Psoas muscle (tissue), 8 donors: ENCODE measurements around the gene MATN1. TPM values are rescaled to one million over a fixed set of nuclear protein-coding genes. Genes with fewer than 3 reads are reported as not detected.
A peak's percentile ranks its signal among the peaks of the same experiment; 100 is the strongest.

Experiments used
- ATAC-seq, 4 donors: fragments of 200-7000 bp; cut with Tn5 transposase; one replicate each; pipeline ENCODE4 v1.9.1; 2020; ENCODE audit warnings: moderate library complexity in 3 of 4, mild to moderate bottlenecking in 2 of 4
- DNase-seq, 2 donors: peaks; one replicate each; pipeline ENCODE4 v3.0.0-alpha.2; 2020
- H3K27ac ChIP-seq: fragments of 200-600 bp; one replicate; pipeline ENCODE4 v1.8.0; 2022
- H3K27me3 ChIP-seq, 3 donors: fragments of 200-600 bp in 1 of 3; one replicate each; pipeline versions ENCODE4 v1.6.1 to v1.8.0; 2013 to 2022; ENCODE audit warnings: low read length in 2 of 3, mild to moderate bottlenecking in 2 of 3, moderate library complexity in 1 of 3; ENCODE audit not compliant: insufficient read depth in 3 of 3
- H3K36me3 ChIP-seq, 2 donors: fragments of 200-600 bp in 1 of 2; one replicate each; pipeline versions ENCODE4 v1.6.1 to v1.8.0; 2013 to 2022; ENCODE audit warnings: low read depth in 1 of 2, mild to moderate bottlenecking in 1 of 2, moderate library complexity in 1 of 2; ENCODE audit not compliant: insufficient read depth in 1 of 2
- H3K4me1 ChIP-seq: fragments of 200-600 bp; one replicate; pipeline ENCODE4 v1.8.0; 2022
- H3K4me3 ChIP-seq: fragments of 200-600 bp; one replicate; pipeline ENCODE4 v1.8.0; 2022; ENCODE audit warnings: mild to moderate bottlenecking
- H3K9me3 ChIP-seq: fragments of 200-600 bp; one replicate; pipeline ENCODE4 v1.8.0; 2022
- CTCF ChIP-seq: fragments of 200-600 bp; IDR thresholded peaks from one replicate; pipeline ENCODE4 v1.8.0; 2022; ENCODE audit warnings: antibody characterized with exemption
- WGBS, 3 donors: extraction: QIAGEN DNeasy Blood & Tissue Kit; methylation state at CpG; one replicate each; pipeline versions ENCODE4 v1.1.6 to v1.1.7; 2013; 5-methylcytosine and 5-hydroxymethylcytosine counted together
- intact Hi-C, 2 donors: fragments of 100-400 bp; cut with DNase I; formaldehyde crosslinking; loops; one replicate each; pipeline versions ENCODE4 v1.11.0 to v1.14.2; 2022
- polyA plus RNA-seq, 3 donors: library from polyadenylated mRNA; stranded (reverse); fragments of 200-250 nt; gene quantifications; one replicate each; pipeline ENCODE4 v1.2.3, GENCODE V29; 2013
- total RNA-seq, 4 donors: library from RNA; stranded (reverse); fragmentation: NEBNext Ultra II Directional in 2 of 4; extraction: Animal tissue kit (Norgen Biotek cat#: 25700) in 2 of 4; gene quantifications; one replicate each; pipeline versions ENCODE4 v1.2.1 to v1.2.4, GENCODE V29; 2021 to 2023
- donor health status: healthy with polysubstance abuse.
- donor health status: DM: no; HTN: no; CAD: no; lungs with moderate emphysema.
- donor health status: Bipolar disorder and iron deficiency.
- donor health status: healthy.
- donor health status: DM: yes; HTN: yes; CAD: no.
- donor health status: DM: no; HTN: no; CAD: no.
- donor health status: DM: no; HTN: no; CAD: no.
- donor health status: DM: yes; HTN: yes; CAD: no.

MATN1 gene
- total and polyA plus RNA-seq, 7 donors = 0.03 to 0.07 (median 0.04) TPM; not detected in 4

GRCh38 chr1:30760596-30761324 is 37.4 kb upstream of the MATN1 start:
- TF ChIP-seq CTCF = no peak
- intact Hi-C loops = no loop called here
- no peak for DNase-seq
- Histone ChIP-seq H3K4me3 (no peak overlapping the region), H3K27me3 (no peaks in the 10 kb centered on the region), H3K4me1 (peaks cover 21% of the 10 kb centered on the region), H3K27ac (no peak overlapping the region), H3K9me3 (no peaks in the 10 kb centered on the region), H3K36me3 (no peaks in the 10 kb centered on the region)
- 55 to 64% (median 63%) methylated on average over 18 of the region's 18 CpGs for WGBS, 3 donors
- no peak for ATAC-seq

GRCh38 chr1:30759718-30760281 is 36.4 kb upstream of the MATN1 start:
- no peak for TF ChIP-seq CTCF
- ATAC-seq = no peak
- H3K9me3 ChIP-seq = no peaks in the 10 kb centered on the region
- no peaks in the 10 kb centered on the region for H3K36me3 ChIP-seq
- H3K4me1 ChIP-seq = peaks cover 21% of the 10 kb centered on the region
- DNase-seq = no peak
- H3K27ac ChIP-seq = no peak overlapping the region
- intact Hi-C loops = no loop called here
- 42 to 62% (median 51%) methylated on average over 13 of the region's 13 CpGs for WGBS, 3 donors
- H3K27me3 ChIP-seq = no peaks in the 10 kb centered on the region
- H3K4me3 ChIP-seq = no peak overlapping the region

GRCh38 chr1:30758785-30759380 is 35.5 kb upstream of the MATN1 start:
- Histone ChIP-seq H3K27me3 (no peaks in the 10 kb centered on the region), H3K36me3 (no peaks in the 10 kb centered on the region), H3K9me3 (no peaks in the 10 kb centered on the region), H3K27ac (no peak overlapping the region), H3K4me1 (peaks cover 17% of the 10 kb centered on the region), H3K4me3 (no peak overlapping the region)
- ATAC-seq (no peak), DNase-seq (no peak)
- intact Hi-C loops = no loop called here
- no peak for TF ChIP-seq CTCF

- no peak for TF ChIP-seq CTCF
- no peaks in the 10 kb centered on the region for H3K9me3 ChIP-seq
- no peak for ATAC-seq
- no peaks in the 10 kb centered on the region for H3K27me3 ChIP-seq
- intact Hi-C loops = no loop called here
- no peak for DNase-seq
- 86 to 93% (median 92%) methylated on average over 7 of the region's 7 CpGs for WGBS, 3 donors
- H3K4me1 ChIP-seq = peaks cover 11% of the 10 kb centered on the region
- peak overlapping the region; percentile 51 for H3K4me3 ChIP-seq
- no peaks in the 10 kb centered on the region for H3K36me3 ChIP-seq
- H3K27ac ChIP-seq = no peak overlapping the region
Observed at GRCh38 chr1:30758121-30758688, 34.8 kb upstream of the MATN1 start.
